SH-SY5Y (cell line): ENCODE data around the gene PCARE.

ENCODE experiments used
- GATA2 ChIP-seq: IDR thresholded peaks from 2 replicates; pipeline ENCODE4 v1.6.1; 2011; ENCODE audit warnings: mild to moderate bottlenecking, low read depth, low read length
- GATA3 ChIP-seq: IDR thresholded peaks from 2 replicates; pipeline ENCODE4 v1.6.1; 2011; ENCODE audit warnings: low read depth, mild to moderate bottlenecking, low read length, moderate library complexity

DNA sequence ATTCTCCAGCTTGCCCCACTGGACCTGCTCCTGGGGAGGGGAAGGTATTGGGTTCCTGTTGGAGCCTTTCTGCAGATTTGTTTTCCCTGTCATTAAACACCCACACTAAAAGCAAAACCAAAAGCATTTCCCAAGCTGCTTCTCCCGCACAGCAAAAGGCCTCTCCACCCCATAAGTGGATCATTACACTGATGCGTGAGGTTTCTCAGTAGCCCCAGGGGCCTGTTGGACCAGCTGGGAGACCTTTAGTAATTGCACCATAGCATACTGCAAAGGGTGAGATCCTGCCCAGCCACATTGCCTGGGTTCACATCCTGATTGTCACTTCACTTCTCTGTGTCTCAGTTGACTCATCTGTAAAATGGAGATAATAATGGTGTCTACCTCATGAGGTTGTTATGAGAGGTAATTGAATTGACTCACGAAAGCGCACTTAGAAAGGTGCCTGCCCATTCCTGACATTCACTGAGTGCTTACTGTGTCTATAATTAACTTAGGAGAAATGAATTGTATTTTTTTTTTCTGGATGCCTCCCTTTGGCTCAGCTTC lies 49.4 kb downstream of the PCARE start:
- no peak for TF ChIP-seq GATA2
- TF ChIP-seq GATA3 = no peak
